ENCODE data around the gene THSD7A. TPM values are rescaled to one million over a fixed set of nuclear protein-coding genes. Genes with fewer than 3 reads are reported as not detected.

The THSD7A gene
- total RNA-seq, 1 donor from 2014 or later = 3.5 TPM

DNA sequence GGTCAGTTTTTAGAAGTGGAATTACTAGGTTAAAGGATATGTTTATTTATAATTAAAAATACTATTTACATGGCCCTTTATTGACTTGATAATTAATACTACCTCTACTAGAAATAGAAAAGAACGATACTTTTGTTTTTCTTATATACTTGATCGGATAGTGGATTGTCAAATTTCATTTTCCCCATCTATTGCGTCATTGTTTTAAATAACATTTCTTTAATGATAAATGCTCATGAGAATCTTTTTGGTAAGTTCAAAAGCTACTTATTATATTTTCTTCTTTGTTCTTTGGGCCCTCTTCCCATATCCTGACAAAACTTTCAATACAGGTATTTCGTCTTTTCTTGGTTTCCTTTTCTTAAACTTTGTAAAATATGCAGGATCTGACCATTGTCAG lies 465.9 kb downstream of the THSD7A start:
- FAIRE-seq = no peak
- Histone ChIP-seq H4K20me1 (ENCODE audit: insufficient read depth, low read length) (no peaks in the 10 kb centered on the region), H3K9me3 (ENCODE audit: insufficient read depth, low read depth, low read length) (no peaks in the 10 kb centered on the region), H3K27me3 (ENCODE audit: insufficient read depth, low read length) (no peaks in the 10 kb centered on the region), H3K4me3 (ENCODE audit: insufficient read depth, low read depth, low read length) (no peak overlapping the region), H3K36me3 (ENCODE audit: insufficient read depth, low read length) (no peaks in the 10 kb centered on the region), H3K4me2 (ENCODE audit: low read length) (no peak overlapping the region), H3K9ac (ENCODE audit: low read length) (no peak overlapping the region), H2AFZ (ENCODE audit: low read depth, low read length) (no peak overlapping the region), H3K27ac (ENCODE audit: low read depth, low read length) (no peak overlapping the region), H3K4me1 (ENCODE audit: insufficient read depth, low read length) (no peaks in the 10 kb centered on the region), H3K79me2 (ENCODE audit: insufficient read depth, low read length) (no peaks in the 10 kb centered on the region)
- Mint-ChIP-seq H3K27ac (ENCODE audit: unreplicated experiment) (no peak overlapping the region), H3K4me1 (ENCODE audit: low read depth, unreplicated experiment) (no peaks in the 10 kb centered on the region), H3K36me3 (ENCODE audit: low read depth, unreplicated experiment) (no peaks in the 10 kb centered on the region), H3K9me3 (ENCODE audit: unreplicated experiment) (no peaks in the 10 kb centered on the region), H3K27me3 (ENCODE audit: low read depth, unreplicated experiment) (no peaks in the 10 kb centered on the region), H3K4me3 (ENCODE audit: unreplicated experiment) (no peak overlapping the region)
- DNase-seq (ENCODE audit: low read depth) = no peak
- TF ChIP-seq EZH2 (IDR thresholded peaks at IDR 0.05; ENCODE audit: insufficient read depth, low read length) = no peak
- TF ChIP-seq, protein P1, sequence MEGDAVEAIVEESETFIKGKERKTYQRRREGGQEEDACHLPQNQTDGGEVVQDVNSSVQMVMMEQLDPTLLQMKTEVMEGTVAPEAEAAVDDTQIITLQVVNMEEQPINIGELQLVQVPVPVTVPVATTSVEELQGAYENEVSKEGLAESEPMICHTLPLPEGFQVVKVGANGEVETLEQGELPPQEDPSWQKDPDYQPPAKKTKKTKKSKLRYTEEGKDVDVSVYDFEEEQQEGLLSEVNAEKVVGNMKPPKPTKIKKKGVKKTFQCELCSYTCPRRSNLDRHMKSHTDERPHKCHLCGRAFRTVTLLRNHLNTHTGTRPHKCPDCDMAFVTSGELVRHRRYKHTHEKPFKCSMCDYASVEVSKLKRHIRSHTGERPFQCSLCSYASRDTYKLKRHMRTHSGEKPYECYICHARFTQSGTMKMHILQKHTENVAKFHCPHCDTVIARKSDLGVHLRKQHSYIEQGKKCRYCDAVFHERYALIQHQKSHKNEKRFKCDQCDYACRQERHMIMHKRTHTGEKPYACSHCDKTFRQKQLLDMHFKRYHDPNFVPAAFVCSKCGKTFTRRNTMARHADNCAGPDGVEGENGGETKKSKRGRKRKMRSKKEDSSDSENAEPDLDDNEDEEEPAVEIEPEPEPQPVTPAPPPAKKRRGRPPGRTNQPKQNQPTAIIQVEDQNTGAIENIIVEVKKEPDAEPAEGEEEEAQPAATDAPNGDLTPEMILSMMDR (IDR thresholded peaks at IDR 0.05; ENCODE audit: insufficient read depth, low read depth, low read length) = no peak

- H3K4me1 ChIP-seq (ENCODE audit: insufficient read depth, low read length) = no peaks in the 10 kb centered on the region
- H3K27me3 ChIP-seq (ENCODE audit: insufficient read depth, low read length) = no peaks in the 10 kb centered on the region
- no peaks in the 10 kb centered on the region for H3K9me3 ChIP-seq (ENCODE audit: insufficient read depth, low read depth, low read length)
- no peaks in the 10 kb centered on the region for H3K27me3 Mint-ChIP-seq (ENCODE audit: low read depth, unreplicated experiment)
- no peak overlapping the region for H3K4me2 ChIP-seq (ENCODE audit: low read length)
- H3K9ac ChIP-seq (ENCODE audit: low read length) = no peak overlapping the region
- no peak overlapping the region for H3K27ac Mint-ChIP-seq (ENCODE audit: unreplicated experiment)
- no peaks in the 10 kb centered on the region for H3K79me2 ChIP-seq (ENCODE audit: insufficient read depth, low read length)
- DNase-seq (ENCODE audit: low read depth) (no peak), FAIRE-seq (no peak)
- H4K20me1 ChIP-seq (ENCODE audit: insufficient read depth, low read length) = no peaks in the 10 kb centered on the region
- H3K9me3 Mint-ChIP-seq (ENCODE audit: unreplicated experiment) = peaks cover 4% of the 10 kb centered on the region
- no peak overlapping the region for H2AFZ ChIP-seq (ENCODE audit: low read depth, low read length)
- H3K4me3 ChIP-seq (ENCODE audit: insufficient read depth, low read depth, low read length) = no peak overlapping the region
- H3K4me3 Mint-ChIP-seq (ENCODE audit: unreplicated experiment) = no peak overlapping the region
- TF ChIP-seq, protein P1 (IDR thresholded peaks at IDR 0.05; ENCODE audit: insufficient read depth, low read depth, low read length) = no peak
- no peak for TF ChIP-seq EZH2 (IDR thresholded peaks at IDR 0.05; ENCODE audit: insufficient read depth, low read length)
- no peaks in the 10 kb centered on the region for H3K36me3 ChIP-seq (ENCODE audit: insufficient read depth, low read length)
- no peak overlapping the region for H3K27ac ChIP-seq (ENCODE audit: low read depth, low read length)
- H3K36me3 Mint-ChIP-seq (ENCODE audit: low read depth, unreplicated experiment) = no peaks in the 10 kb centered on the region
- no peaks in the 10 kb centered on the region for H3K4me1 Mint-ChIP-seq (ENCODE audit: low read depth, unreplicated experiment)
Measured at GRCh38 chr7:11358637-11359036, 473.4 kb downstream of the THSD7A start.

GRCh38 chr7:11355399-11356005 lies 476.5 kb downstream of the THSD7A start:
- Histone ChIP-seq H3K27ac (ENCODE audit: low read depth, low read length) (no peak overlapping the region), H3K79me2 (ENCODE audit: insufficient read depth, low read length) (no peaks in the 10 kb centered on the region), H3K9me3 (ENCODE audit: insufficient read depth, low read depth, low read length) (no peaks in the 10 kb centered on the region), H3K36me3 (ENCODE audit: insufficient read depth, low read length) (no peaks in the 10 kb centered on the region), H3K9ac (ENCODE audit: low read length) (no peak overlapping the region), H4K20me1 (ENCODE audit: insufficient read depth, low read length) (no peaks in the 10 kb centered on the region), H3K4me3 (ENCODE audit: insufficient read depth, low read depth, low read length) (no peak overlapping the region), H3K4me2 (ENCODE audit: low read length) (no peak overlapping the region), H3K27me3 (ENCODE audit: insufficient read depth, low read length) (no peaks in the 10 kb centered on the region), H2AFZ (ENCODE audit: low read depth, low read length) (no peak overlapping the region), H3K4me1 (ENCODE audit: insufficient read depth, low read length) (no peaks in the 10 kb centered on the region)
- Mint-ChIP-seq H3K4me1 (ENCODE audit: low read depth, unreplicated experiment) (no peaks in the 10 kb centered on the region), H3K27me3 (ENCODE audit: low read depth, unreplicated experiment) (no peaks in the 10 kb centered on the region), H3K9me3 (ENCODE audit: unreplicated experiment) (peaks cover 14% of the 10 kb centered on the region), H3K4me3 (ENCODE audit: unreplicated experiment) (no peak overlapping the region), H3K36me3 (ENCODE audit: low read depth, unreplicated experiment) (no peaks in the 10 kb centered on the region), H3K27ac (ENCODE audit: unreplicated experiment) (no peak overlapping the region)
- TF ChIP-seq, protein P1 (IDR thresholded peaks at IDR 0.05; ENCODE audit: insufficient read depth, low read depth, low read length) = no peak
- TF ChIP-seq EZH2 (IDR thresholded peaks at IDR 0.05; ENCODE audit: insufficient read depth, low read length) = no peak
- no peak for DNase-seq (ENCODE audit: low read depth)
- FAIRE-seq = no peak
